WI38 (cell line): ENCODE measurements around the gene CDCP1.

Experiments used
- H3K4me3 ChIP-seq: 2 replicates; pipeline ENCODE4 v1.5.1; 2011; ENCODE audit warnings: low read depth, mild to moderate bottlenecking, control low read depth, low read length
- TF ChIP-seq, protein P1 (sequence below): IDR thresholded peaks from 2 replicates; pipeline ENCODE4 v1.5.1; 2012; ENCODE audit warnings: low read depth, mild to moderate bottlenecking, control low read depth, low read length

The CDCP1 gene

DNA sequence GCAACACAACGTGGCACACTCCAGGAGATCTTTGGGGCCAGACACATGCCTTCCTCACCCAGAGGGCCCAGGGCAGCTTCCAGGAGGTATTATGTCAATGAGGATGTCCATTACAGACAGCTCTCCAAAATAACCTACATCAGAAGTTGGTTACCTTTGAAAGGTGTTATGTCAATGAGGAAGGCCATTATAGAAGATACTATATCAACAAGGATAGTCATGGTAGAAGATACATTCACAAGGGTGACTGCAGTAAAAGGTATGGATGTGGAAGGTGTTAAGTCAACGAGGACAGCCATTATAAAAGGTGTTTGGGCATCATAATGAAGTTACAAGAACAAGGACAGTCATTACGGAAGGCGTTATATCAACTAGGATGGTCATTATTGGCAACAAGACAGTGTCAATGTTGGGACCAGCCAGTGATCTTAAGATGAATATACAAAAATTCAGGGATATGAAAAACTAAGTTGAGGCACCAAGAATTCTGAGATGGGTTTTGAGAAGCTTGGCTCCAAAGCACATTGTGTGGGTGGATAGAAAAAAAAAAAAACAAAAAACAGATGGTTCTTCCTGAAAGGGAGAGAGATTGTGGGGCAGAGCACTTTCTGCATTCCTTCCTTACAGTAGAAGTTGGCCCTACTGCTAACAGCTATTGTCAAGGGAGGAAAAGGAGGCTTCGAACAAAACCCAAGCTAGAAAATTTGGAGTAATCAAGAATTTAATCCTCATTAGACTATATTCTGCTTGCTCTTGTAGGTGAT lies 11.2 kb downstream of the CDCP1 start:
- TF ChIP-seq, protein P1, sequence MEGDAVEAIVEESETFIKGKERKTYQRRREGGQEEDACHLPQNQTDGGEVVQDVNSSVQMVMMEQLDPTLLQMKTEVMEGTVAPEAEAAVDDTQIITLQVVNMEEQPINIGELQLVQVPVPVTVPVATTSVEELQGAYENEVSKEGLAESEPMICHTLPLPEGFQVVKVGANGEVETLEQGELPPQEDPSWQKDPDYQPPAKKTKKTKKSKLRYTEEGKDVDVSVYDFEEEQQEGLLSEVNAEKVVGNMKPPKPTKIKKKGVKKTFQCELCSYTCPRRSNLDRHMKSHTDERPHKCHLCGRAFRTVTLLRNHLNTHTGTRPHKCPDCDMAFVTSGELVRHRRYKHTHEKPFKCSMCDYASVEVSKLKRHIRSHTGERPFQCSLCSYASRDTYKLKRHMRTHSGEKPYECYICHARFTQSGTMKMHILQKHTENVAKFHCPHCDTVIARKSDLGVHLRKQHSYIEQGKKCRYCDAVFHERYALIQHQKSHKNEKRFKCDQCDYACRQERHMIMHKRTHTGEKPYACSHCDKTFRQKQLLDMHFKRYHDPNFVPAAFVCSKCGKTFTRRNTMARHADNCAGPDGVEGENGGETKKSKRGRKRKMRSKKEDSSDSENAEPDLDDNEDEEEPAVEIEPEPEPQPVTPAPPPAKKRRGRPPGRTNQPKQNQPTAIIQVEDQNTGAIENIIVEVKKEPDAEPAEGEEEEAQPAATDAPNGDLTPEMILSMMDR, result no peak
- H3K4me3 ChIP-seq, result no peak overlapping the region

DNA sequence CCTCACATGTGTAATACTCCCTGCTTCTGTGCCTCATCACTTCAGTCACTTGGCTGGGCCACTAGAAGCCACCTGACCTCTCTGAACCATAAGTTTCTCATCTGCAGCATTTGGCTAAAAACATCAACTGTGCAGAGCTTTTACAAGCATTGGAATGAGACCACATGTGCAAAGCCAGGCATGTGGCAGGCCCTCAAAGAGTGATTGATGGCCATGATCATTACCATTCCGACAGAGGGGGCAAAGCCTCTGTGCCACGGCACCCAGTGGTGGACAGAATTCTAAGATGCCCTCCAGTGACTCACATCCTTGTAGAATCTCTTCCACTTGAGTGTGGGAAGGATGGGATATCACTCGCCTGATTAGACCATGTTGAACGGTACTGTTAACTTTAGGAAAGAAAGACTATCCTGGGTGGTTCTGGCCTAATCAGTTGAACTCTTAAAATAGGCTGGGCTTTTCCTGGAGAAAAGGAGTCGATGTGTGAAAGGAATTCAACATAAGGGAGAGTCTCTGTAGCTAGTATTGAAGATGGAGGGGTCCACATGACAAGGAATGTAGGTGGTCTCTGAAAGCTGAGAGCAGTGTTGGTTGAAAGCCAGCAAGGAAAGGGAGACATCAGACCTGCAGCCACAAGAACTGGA lies 13.5 kb downstream of the CDCP1 start:
- TF ChIP-seq, protein P1, result no peak

DNA sequence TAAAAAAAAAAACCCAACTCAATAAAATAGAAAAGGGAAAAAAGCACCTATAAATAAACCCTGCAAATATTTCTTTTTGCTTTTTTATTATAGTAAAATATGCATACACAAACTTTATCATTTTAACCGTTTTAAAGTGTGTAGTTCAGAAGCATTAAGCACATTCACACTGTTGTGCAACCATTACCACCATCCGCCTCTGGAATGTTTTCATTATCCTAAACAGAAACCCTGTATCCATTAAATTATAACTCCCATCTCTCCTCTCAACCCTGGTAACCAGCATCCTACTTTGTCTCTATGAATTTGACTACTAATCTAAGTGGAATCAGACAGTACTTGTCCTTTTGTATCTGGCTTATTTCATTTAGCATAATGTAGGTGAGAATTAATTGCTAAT lies 15.0 kb downstream of the CDCP1 start:
- no peak overlapping the region for H3K4me3 ChIP-seq
- TF ChIP-seq, protein P1, result no peak

More for the DNA sequence above, 13.5 kb downstream of the CDCP1 start:
- no peak overlapping the region for H3K4me3 ChIP-seq

DNA sequence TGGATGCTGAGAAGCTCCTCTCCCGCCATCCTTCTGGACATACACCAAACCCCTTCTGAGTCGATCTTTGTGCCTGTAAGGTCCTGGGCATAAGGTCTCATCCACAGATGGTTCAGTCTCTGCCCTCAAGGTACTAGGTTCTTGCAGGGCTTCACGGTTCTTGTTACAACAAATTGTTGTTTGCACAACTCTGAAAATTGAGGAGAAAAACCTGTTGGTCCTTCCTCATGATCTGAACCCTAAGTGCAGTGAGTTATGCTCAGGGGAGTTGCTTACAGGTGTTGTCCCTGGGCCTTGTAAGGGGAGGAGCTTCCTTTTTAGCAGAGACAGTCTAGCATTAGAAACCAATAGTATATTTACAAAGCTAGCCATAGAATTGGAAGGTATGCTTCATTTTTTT lies 15.7 kb downstream of the CDCP1 start:
- H3K4me3 ChIP-seq, result no peak overlapping the region
- TF ChIP-seq, protein P1, result no peak

DNA sequence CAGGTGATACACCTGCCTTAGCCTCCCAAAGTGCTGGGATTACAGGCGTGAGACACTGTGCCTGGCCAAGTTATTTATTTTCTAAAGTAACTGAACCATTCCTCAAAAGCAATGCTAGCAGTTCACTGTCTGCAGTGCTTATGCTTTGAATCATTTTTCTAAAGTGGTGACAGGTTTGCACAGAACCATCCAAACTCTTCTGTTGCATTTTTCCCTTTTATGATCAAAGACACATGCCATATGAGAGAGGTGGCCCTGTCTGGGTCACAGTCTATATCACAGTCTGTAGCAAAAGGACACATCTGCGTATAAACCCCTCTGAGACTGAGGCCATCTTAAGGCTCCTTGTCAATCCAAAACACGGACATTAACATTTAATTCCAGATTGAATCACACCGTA lies 17.2 kb downstream of the CDCP1 start:
- TF ChIP-seq, protein P1, result no peak
- H3K4me3 ChIP-seq, result no peak overlapping the region

DNA sequence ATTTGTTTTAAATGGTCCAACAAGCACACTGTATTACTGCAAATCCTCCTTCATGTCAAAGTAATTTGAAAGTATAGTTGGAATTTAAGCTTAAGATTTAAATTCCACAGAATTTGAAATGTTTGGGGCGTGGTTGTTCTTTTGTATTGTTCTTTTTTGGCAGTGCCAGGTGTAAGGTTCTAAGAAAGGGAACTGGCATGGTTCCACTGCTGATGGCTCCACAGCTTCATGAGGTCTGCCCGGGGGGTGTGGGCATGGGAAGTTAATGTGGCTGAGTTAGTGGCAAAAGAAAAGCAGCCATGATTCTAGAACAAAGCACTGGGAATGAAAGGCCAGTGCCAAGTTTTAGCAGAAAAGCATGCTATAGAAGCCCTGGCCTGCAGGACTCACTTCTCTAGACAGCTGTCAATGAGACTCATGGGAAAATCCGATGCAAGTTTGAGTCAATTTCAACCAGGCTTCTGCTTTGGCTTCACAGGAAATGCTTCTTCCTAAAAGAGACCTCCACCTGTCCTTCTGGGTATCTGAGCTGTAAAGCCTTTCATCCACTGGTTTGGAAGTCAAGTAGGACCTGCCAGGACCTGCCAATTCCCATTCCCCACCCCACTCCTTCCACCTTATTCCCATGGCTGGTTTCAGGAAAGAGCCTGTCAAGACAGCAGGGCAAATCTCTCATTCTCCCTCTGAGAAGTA lies 18.9 kb downstream of the CDCP1 start:
- TF ChIP-seq, protein P1, result no peak
- H3K4me3 ChIP-seq, result no peak overlapping the region

DNA sequence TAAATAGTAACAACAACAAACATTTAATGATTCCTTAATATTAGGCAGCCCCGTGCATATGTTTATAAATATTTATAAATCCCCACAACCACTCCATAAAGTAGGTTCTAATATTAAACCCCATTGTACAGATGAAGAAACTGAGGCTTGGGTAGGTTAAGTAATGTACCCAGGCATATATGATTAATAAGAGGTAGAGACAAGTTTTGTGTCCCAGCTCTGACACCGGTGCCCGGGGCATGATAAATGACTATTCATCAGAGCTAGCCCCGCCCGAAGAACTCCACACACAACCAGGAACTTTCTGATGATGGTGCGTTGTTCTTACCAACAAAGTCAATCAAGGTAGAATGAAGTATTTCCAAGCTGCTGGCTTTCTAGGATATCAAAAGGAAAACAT lies 19.4 kb downstream of the CDCP1 start:
- no peak overlapping the region for H3K4me3 ChIP-seq
- TF ChIP-seq, protein P1, result no peak
